Nephron progenitor cell (in vitro differentiated cells): ENCODE measurements around the gene NEK6.

ENCODE experiments used
- DNase-seq: peaks from one replicate; pipeline ENCODE4 v3.0.0; 2021
- H3K27ac Mint-ChIP-seq: 2 replicates; pipeline ENCODE4 v1.8.0; 2021; ENCODE audit warnings: mild to moderate bottlenecking, moderate library complexity, mixed read lengths
- H3K27me3 Mint-ChIP-seq: 2 replicates; pipeline ENCODE4 v1.8.0; 2021; ENCODE audit warnings: mild to moderate bottlenecking, low read depth, mixed read lengths; ENCODE audit not compliant: poor library complexity
- H3K36me3 Mint-ChIP-seq: 2 replicates; pipeline ENCODE4 v1.8.0; 2021; ENCODE audit warnings: low read depth, mixed read lengths
- H3K4me1 Mint-ChIP-seq: 2 replicates; pipeline ENCODE4 v1.8.0; 2021; ENCODE audit warnings: mixed read lengths
- H3K4me3 Mint-ChIP-seq: 2 replicates; pipeline ENCODE4 v1.8.0; 2021; ENCODE audit warnings: mild to moderate bottlenecking, moderate library complexity, mixed read lengths
- H3K9me3 Mint-ChIP-seq: 2 replicates; pipeline ENCODE4 v1.8.0; 2021; ENCODE audit warnings: mild to moderate bottlenecking, moderate library complexity, mixed read lengths
- TF ChIP-seq, protein P1 (sequence below): fragments of 200-600 bp; sonication (generic); IDR thresholded peaks from 2 replicates; pipeline ENCODE4 v1.5.0; 2021; ENCODE audit warnings: antibody characterized with exemption

NEK6 gene

DNA sequence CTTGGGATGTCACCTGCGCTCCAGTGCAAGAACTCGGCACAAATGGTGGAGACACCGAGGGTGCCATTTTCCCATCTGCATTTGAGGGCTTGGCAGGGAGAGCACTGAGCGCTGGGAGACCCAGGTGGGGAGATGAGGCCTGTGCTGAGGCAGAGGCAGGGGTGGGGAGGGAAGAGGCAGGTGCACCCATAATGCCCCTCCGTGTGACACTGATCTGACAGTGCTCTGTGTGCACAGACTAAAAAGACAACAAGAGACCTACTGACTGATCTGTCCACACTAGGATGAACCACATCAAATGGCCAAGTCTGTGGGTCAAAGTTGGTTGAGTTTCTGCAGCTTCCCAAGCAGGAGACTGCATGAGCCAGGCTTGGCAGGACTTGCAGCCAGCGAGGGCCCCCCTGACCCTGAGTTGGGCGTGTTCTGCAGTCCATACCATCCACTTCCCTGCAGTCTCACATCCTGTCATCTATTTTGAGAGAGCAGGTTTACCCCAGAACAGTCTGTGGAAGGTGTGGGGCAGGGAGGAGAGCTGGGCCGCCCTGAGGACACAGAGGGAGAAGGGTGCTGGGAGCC lies 41.9 kb downstream of the NEK6 start:
- H3K4me1 Mint-ChIP-seq = peaks cover 22% of the 10 kb centered on the region
- DNase-seq = no peak
- TF ChIP-seq, protein P1, sequence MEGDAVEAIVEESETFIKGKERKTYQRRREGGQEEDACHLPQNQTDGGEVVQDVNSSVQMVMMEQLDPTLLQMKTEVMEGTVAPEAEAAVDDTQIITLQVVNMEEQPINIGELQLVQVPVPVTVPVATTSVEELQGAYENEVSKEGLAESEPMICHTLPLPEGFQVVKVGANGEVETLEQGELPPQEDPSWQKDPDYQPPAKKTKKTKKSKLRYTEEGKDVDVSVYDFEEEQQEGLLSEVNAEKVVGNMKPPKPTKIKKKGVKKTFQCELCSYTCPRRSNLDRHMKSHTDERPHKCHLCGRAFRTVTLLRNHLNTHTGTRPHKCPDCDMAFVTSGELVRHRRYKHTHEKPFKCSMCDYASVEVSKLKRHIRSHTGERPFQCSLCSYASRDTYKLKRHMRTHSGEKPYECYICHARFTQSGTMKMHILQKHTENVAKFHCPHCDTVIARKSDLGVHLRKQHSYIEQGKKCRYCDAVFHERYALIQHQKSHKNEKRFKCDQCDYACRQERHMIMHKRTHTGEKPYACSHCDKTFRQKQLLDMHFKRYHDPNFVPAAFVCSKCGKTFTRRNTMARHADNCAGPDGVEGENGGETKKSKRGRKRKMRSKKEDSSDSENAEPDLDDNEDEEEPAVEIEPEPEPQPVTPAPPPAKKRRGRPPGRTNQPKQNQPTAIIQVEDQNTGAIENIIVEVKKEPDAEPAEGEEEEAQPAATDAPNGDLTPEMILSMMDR = no peak
- no peaks in the 10 kb centered on the region for H3K27me3 Mint-ChIP-seq
- H3K9me3 Mint-ChIP-seq = no peaks in the 10 kb centered on the region
- peak overlapping the region; percentile 61 for H3K27ac Mint-ChIP-seq
- H3K4me3 Mint-ChIP-seq = no peak overlapping the region
- peaks cover 10% of the 10 kb centered on the region for H3K36me3 Mint-ChIP-seq

DNA sequence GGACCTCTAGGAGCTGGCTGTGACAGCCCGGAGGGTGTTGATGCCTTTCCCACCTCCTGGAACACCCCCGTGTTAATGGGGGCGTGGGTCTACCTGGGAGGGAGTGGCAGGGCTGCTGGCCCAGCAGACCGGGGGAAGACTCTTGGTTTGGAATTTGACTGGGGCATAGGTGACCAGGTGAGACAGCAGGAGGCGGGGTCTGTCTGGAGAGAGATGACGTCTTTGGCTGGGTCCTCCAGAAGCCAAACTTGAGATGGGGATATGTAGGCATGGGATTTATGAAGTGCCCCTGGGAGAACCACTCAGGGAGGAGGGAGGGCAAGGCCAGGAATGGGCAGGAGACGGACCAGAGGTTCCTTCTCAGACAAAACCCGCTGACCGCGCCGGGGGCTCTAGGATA lies 42.6 kb downstream of the NEK6 start:
- Mint-ChIP-seq H3K36me3 (peaks cover 16% of the 10 kb centered on the region), H3K4me1 (peaks cover 15% of the 10 kb centered on the region), H3K27ac (peak overlapping the region; percentile 22), H3K9me3 (no peaks in the 10 kb centered on the region), H3K27me3 (no peaks in the 10 kb centered on the region), H3K4me3 (no peak overlapping the region)
- TF ChIP-seq, protein P1 = no peak
- no peak for DNase-seq

DNA sequence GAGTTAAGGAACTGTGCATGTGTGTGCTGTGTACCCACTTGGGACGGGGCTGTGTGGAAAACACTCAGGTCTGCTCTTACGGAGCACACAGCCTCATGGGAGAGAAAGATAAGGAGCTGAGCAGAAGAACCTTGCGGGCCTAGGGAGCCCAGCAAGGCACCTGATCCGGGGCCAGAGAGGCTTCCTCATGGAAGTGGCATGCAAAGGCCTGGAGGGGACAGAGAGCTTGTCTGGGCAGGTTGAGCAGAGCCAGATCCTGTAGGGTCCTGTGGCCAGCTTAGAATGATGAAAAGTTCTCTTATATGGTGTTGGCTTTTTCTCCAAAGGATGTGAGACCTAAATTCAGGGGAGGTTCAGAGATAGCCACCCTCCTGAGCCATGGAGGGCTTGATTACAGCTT lies 45.2 kb downstream of the NEK6 start:
- Mint-ChIP-seq H3K9me3 (no peaks in the 10 kb centered on the region), H3K27me3 (no peaks in the 10 kb centered on the region), H3K27ac (no peak overlapping the region), H3K4me1 (peaks cover 18% of the 10 kb centered on the region), H3K4me3 (no peak overlapping the region), H3K36me3 (peaks cover 16% of the 10 kb centered on the region)
- TF ChIP-seq, protein P1 = no peak
- no peak for DNase-seq

DNA sequence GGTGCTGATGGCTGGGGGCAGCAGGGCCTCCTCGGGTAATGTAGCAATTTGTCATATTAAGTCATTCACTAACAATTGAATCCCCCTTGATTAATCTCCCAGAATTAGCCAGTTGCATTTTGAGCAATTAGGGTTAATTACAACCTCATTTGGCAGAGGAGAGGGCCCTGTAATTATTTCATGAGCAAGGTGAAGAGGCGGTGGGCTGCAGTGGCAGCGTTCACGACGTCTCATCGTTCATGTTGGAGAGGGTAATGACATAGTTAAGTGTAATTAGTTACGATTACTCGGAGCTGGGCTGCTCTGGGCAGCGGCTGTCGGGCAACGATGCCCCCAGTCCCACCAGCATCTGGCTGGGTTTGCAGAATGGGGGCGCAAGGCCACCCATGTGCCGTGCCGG lies 46.0 kb downstream of the NEK6 start:
- Mint-ChIP-seq H3K4me1 (peaks cover 18% of the 10 kb centered on the region), H3K4me3 (no peak overlapping the region), H3K27ac (no peak overlapping the region), H3K27me3 (no peaks in the 10 kb centered on the region), H3K36me3 (peaks cover 16% of the 10 kb centered on the region), H3K9me3 (no peaks in the 10 kb centered on the region)
- TF ChIP-seq, protein P1 = no peak
- DNase-seq = no peak

DNA sequence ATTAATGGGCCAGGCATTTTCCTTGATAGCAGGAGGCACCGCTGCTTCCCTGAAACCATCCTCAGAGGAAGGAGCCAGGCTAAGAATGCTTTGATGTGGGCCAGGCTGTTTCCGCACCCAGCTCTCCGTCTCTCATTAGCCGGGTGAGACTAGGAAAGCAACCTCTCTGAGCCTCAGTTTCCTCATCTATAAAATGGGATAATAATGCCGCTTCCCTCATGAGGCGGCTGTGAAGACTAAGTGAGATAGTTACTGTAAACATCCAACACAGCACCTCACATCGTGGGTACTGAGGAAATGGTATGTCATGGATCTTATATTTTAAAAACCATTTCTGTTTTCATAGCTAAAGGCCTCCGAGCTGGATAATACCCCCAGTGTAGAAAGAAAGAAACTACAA lies 46.5 kb downstream of the NEK6 start:
- Mint-ChIP-seq H3K27ac (no peak overlapping the region), H3K27me3 (no peaks in the 10 kb centered on the region), H3K4me3 (no peak overlapping the region), H3K4me1 (peaks cover 18% of the 10 kb centered on the region), H3K36me3 (peaks cover 16% of the 10 kb centered on the region), H3K9me3 (no peaks in the 10 kb centered on the region)
- TF ChIP-seq, protein P1 = no peak
- DNase-seq = no peak

DNA sequence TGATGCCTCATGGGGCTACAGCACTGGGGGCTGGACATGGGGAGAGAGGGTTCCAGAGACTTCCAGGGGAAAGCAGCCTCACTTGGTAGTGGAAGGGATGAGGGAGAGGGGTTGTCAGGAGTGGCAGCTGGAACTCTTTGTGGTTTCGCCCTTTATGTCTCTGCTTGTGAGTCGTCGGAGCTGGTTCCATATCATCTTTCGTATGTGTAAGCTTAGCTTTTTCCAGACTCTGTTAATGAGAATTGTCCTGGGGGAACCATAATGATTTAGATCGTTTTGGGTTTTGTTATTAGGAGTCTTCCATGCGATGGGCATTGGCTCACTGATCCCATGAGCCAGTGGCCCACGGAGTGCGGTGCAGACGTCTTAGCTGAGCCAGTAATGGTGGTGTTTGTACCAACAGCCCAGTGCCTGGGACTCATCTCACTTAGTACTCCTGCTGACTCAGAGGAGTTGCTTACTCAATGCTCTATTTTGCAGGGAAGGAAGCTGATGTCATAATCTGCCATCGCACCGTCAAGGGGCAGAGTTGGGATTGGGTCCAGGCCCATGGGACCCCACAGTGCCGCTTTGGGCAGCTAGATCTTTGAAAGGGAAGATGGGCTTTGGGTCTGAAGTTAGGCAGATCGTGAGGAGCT lies 48.5 kb downstream of the NEK6 start:
- Mint-ChIP-seq H3K27ac (peak overlapping the region; percentile 67), H3K4me1 (peaks cover 13% of the 10 kb centered on the region), H3K27me3 (no peaks in the 10 kb centered on the region), H3K9me3 (no peaks in the 10 kb centered on the region), H3K36me3 (peaks cover 16% of the 10 kb centered on the region), H3K4me3 (no peak overlapping the region)
- DNase-seq = no peak
- TF ChIP-seq, protein P1 = no peak
